Vagina (tissue), 2 donors: ENCODE data around the gene PPP1R12C. TPM values are rescaled to one million over a fixed set of nuclear protein-coding genes. Genes with fewer than 3 reads are reported as not detected.

ENCODE experiments used
- DNase-seq, 2 donors: peaks; one replicate each; pipeline ENCODE4 v3.0.0-alpha.2; 2017; ENCODE audit errors: extremely low spot score in 2 of 2
- H3K27ac ChIP-seq: fragments of 200-600 bp; sonication (generic); one replicate; pipeline ENCODE4 v1.5.1; 2019
- H3K27me3 ChIP-seq: fragments of 200-600 bp; sonication (generic); one replicate; pipeline ENCODE4 v1.5.1; 2019
- H3K36me3 ChIP-seq, 2 donors: fragments of 200-600 bp; sonication (generic); one replicate each; pipeline ENCODE4 v1.5.1; 2017 to 2019
- H3K4me1 ChIP-seq: fragments of 200-600 bp; sonication (generic); one replicate; pipeline ENCODE4 v1.5.1; 2019
- H3K4me3 ChIP-seq, 2 donors: fragments of 200-600 bp; sonication (generic); 1 replicate in 1 of 2; 2 replicates in 1 of 2; pipeline ENCODE4 v1.5.1; 2016 to 2019
- H3K9me3 ChIP-seq: fragments of 200-600 bp; sonication (generic); one replicate; pipeline ENCODE4 v1.5.1; 2019
- POLR2A ChIP-seq, 2 donors: fragments of 450-650 bp; IDR thresholded peaks; one replicate each; pipeline ENCODE4 v1.6.1; 2017; ENCODE audit warnings: antibody characterized with exemption in 2 of 2, mild to moderate bottlenecking in 2 of 2, moderate library complexity in 2 of 2
- POLR2AphosphoS5 ChIP-seq, 2 donors: sonication (generic); formaldehyde crosslinking; IDR thresholded peaks; one replicate each; pipeline ENCODE4 v1.9.0; 2017; ENCODE audit warnings: antibody characterized with exemption in 2 of 2, mild to moderate bottlenecking in 2 of 2, low read depth in 1 of 2; ENCODE audit not compliant: insufficient read depth in 1 of 2
- intact Hi-C: fragments of 100-400 bp; cut with DNase I; formaldehyde crosslinking; loops from one replicate; pipeline ENCODE4 v1.15.1; 2023
- total RNA-seq: library from RNA; depleted of rRNA; stranded (reverse); fragments of >200 nt; gene quantifications from one replicate; pipeline ENCODE4 v1.2.3, GENCODE V29; 2016
- TF ChIP-seq, protein P1 (sequence below), 3 experiments: fragments of 450-650 bp in 2 of 3; fragments of 200-600 bp in 1 of 3; sonication (generic) in 1 of 3; IDR thresholded peaks; one replicate each; pipeline ENCODE4 v1.5.1; 2017 to 2019; ENCODE audit warnings: antibody characterized with exemption in 3 of 3, mild to moderate bottlenecking in 2 of 3, moderate library complexity in 2 of 3

Gene PPP1R12C
- total RNA-seq, 1 donor from 2014 or later, result 108 TPM

DNA sequence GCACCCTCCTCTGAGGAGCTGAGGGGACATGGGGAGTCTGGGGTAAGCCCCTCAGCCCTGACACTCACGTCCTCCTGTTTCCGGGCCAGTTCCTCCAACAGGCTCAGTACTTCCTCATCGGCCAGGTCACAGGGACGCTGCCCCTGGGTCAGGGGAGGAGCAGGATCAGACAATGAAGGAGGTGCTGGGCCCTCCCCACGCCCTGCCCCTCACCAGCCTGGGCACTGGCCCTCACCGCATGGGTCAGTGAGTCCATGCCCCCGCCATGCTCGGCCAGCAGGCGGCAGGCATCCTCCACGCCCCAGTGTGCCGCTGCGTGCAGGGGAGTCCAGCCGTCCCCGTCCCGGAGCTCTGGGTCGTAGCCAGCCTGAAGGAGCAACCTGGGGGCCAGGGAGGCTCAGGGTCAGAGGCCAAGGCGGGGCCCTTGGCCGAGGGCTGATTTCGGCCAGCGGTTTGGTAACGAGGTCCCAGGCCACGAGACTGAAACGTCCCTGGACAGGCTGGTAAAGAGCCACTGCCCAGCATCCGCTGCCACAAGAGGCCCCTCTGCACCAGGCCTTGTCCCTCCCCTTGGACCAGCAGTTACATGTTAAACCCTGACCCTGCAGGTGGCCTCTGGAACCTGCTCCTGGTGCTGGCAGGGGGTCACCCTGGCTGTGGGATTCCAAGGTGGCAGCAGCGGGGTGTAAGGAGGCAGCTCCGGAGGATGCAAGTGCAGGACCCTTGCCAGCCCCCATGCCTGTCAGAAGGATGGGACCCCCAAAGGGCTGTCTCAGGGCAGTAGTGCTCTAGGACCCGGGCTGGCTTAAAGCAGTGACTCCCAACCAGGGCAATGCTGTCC, 18.5 kb downstream of the PPP1R12C start:
- no peak for DNase-seq
- no peaks in the 10 kb centered on the region for H3K27me3 ChIP-seq
- no peaks in the 10 kb centered on the region for H3K9me3 ChIP-seq
- H3K4me3 ChIP-seq, result no peak overlapping the region
- TF ChIP-seq POLR2A (IDR thresholded peaks at IDR 0.05) (no peak), POLR2AphosphoS5 (IDR thresholded peaks at IDR 0.05; ENCODE audit: insufficient read depth in 1 of 2, low read depth in 1 of 2) (no peak)
- TF ChIP-seq, protein P1, sequence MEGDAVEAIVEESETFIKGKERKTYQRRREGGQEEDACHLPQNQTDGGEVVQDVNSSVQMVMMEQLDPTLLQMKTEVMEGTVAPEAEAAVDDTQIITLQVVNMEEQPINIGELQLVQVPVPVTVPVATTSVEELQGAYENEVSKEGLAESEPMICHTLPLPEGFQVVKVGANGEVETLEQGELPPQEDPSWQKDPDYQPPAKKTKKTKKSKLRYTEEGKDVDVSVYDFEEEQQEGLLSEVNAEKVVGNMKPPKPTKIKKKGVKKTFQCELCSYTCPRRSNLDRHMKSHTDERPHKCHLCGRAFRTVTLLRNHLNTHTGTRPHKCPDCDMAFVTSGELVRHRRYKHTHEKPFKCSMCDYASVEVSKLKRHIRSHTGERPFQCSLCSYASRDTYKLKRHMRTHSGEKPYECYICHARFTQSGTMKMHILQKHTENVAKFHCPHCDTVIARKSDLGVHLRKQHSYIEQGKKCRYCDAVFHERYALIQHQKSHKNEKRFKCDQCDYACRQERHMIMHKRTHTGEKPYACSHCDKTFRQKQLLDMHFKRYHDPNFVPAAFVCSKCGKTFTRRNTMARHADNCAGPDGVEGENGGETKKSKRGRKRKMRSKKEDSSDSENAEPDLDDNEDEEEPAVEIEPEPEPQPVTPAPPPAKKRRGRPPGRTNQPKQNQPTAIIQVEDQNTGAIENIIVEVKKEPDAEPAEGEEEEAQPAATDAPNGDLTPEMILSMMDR (IDR thresholded peaks at IDR 0.05), result no peak
- H3K36me3 ChIP-seq, result peaks cover 0 to 58% of the 10 kb centered on the region in 2 donors
- H3K4me1 ChIP-seq, result no peaks in the 10 kb centered on the region
- H3K27ac ChIP-seq, result peak overlapping the region; percentile 34
- intact Hi-C loops, result no loop called here

DNA sequence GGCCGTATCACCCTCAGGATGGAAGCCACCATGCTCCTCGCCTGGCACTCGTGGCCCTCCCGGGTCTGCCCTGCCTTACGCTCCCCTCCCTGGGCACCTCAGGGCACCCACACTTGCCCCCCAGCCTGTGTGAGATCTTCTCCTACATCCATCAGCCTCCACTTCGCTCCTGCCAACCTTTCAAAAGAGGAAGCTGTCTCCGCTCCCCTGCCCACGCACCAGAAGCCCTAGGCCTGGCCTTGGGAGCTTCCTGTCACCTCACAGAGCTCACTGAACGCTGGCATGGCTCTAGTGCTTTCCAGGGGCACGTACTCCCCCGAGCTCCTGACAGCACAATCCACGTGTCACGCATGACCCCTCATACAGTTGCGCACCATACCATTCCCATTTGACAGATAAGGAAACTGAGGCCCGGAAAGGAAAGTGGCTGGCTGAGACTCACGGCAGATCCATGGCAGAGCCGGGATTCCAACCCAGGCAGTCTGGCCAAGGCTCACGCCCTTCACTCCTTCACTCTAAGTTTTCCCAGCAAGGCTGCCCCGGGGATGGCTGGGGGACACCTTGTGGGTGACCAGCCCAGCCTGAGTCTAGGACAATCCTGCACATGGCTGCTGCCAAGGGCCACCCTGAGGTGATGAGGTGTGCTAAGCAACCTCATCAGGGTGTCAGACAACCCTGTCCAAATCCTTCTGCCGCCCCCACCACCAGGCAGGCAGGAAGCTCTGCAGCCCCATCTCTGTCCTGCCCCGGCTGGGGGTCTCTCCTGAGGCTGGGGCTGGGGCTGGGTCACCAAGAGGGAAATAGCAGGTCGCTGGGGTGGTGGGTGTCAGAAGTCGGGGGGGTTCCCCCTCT, 19.3 kb downstream of the PPP1R12C start:
- H3K36me3 ChIP-seq, result peaks cover 0 to 51% of the 10 kb centered on the region in 2 donors
- H3K27ac ChIP-seq, result no peak overlapping the region
- no peaks in the 10 kb centered on the region for H3K27me3 ChIP-seq
- no peak overlapping the region for H3K4me3 ChIP-seq
- intact Hi-C loops, result no loop called here
- no peak for DNase-seq
- TF ChIP-seq, protein P1 (IDR thresholded peaks at IDR 0.05), result no peak
- TF ChIP-seq POLR2A (IDR thresholded peaks at IDR 0.05) (no peak), POLR2AphosphoS5 (IDR thresholded peaks at IDR 0.05; ENCODE audit: insufficient read depth in 1 of 2, low read depth in 1 of 2) (no peak)
- no peaks in the 10 kb centered on the region for H3K9me3 ChIP-seq
- H3K4me1 ChIP-seq, result no peaks in the 10 kb centered on the region

DNA sequence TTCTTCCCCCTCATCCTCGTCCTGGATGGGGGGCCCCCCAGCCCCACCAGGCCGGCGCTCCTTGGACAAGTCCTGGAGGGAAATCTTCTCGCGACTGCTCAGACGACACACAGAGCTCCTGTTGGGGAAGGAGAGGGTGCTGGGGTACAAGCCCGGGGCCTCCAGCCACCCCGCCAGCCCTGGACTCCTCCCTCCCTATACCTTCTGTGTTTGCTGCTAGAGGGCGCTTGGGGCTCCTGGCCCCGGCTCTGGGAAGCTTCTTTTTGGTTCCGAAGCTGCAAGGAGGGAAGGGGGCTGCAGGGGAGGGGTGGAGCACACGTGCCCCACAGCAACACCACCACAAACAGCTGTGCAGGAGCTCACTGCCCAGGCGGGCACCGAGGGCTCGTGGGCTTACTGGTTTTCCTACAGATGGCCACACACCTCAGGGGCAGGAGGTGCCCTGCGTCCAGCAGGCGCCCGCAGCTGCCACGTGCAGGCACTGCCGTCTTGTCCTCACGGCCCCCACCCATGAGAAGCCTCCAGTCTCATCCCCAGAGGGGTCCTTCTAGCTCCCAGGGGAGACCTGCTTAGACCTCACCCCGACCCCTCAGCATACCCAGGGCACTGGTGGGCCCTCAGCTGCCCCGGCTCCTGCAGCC, 21.3 kb downstream of the PPP1R12C start:
- intact Hi-C loops, result no loop called here
- Histone ChIP-seq H3K4me3 (no peak overlapping the region), H3K27me3 (no peaks in the 10 kb centered on the region), H3K9me3 (no peaks in the 10 kb centered on the region), H3K4me1 (no peaks in the 10 kb centered on the region), H3K27ac (no peak overlapping the region), H3K36me3 (peaks cover under 1 to 51% of the 10 kb centered on the region in 2 donors)
- TF ChIP-seq POLR2AphosphoS5 (IDR thresholded peaks at IDR 0.05; ENCODE audit: insufficient read depth in 1 of 2, low read depth in 1 of 2) (no peak), POLR2A (IDR thresholded peaks at IDR 0.05) (no peak)
- TF ChIP-seq, protein P1 (IDR thresholded peaks at IDR 0.05), result no peak
- no peak for DNase-seq

DNA sequence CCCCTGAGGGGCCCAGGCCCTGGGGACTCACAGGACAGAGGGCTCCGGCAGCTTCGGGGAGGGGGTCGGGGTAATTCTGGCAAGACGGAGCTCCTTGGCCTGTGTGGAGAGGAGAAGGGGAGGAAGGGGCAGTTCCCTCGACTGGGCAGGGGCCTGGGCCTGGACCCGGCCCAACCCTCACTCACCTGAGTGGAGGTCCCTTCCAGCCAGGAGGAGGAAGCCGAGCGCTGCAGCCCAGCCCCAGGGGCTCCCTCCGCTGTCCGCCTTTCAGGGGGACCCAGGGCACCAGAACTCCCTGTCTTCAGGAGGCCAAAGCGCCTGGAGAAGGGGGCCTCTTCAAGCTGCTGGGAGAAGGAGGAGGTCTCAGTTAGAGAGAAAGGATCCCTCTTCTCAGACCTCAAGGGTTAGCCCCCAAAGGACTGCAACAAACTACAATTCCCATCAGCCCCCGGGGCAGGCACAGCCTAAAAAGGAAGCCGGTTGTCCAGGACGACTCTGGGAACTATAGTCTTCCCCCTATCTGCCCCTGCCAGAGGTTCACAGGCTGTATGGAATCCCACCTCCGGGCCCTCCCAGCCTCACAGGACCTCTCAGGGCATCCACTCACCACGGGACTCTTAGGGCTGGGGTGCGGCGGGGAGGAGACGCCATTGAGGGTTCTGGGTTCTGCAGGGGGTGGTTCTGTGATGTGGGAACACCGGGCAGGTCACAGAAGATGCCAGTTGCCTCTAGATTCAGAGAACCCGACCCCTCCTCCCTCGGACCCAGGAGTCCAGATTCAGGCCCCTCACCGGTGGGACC, 22.0 kb downstream of the PPP1R12C start:
- H3K27me3 ChIP-seq, result no peaks in the 10 kb centered on the region
- intact Hi-C loops, result no loop called here
- H3K27ac ChIP-seq, result no peak overlapping the region
- peaks cover 4 to 58% of the 10 kb centered on the region in 2 donors for H3K36me3 ChIP-seq
- H3K4me1 ChIP-seq, result no peaks in the 10 kb centered on the region
- H3K9me3 ChIP-seq, result no peaks in the 10 kb centered on the region
- TF ChIP-seq, protein P1 (IDR thresholded peaks at IDR 0.05), result no peak
- TF ChIP-seq POLR2AphosphoS5 (IDR thresholded peaks at IDR 0.05; ENCODE audit: insufficient read depth in 1 of 2, low read depth in 1 of 2) (no peak), POLR2A (IDR thresholded peaks at IDR 0.05) (no peak)
- DNase-seq, result no peak
- H3K4me3 ChIP-seq, result no peak overlapping the region
